Activated CD8-positive, alpha-beta memory T cell treated with anti-CD3 and anti-CD28 coated beads for 36 hours (primary cell): Measurements from ENCODE around the gene RAB24. TPM values are rescaled to one million over a fixed set of nuclear protein-coding genes. Genes with fewer than 3 reads are reported as not detected.

Experiments
- CTCF ChIA-PET: fragments of 350-600 bp; sonication (Branson Sonifier 250); formaldehyde crosslinking; loops from one replicate; lab custom pipeline; 2021; ENCODE audit warnings: antibody characterized with exemption; lab: Charles Lee
- POLR2A ChIA-PET: fragments of 350-600 bp; sonication (Branson Sonifier 250); formaldehyde crosslinking; loops from one replicate; lab custom pipeline; 2021; ENCODE audit warnings: antibody characterized with exemption; lab: Charles Lee
- total RNA-seq, 2 experiments: library from RNA; stranded (reverse); gene quantifications; one replicate each; pipeline ENCODE4 v1.2.3, GENCODE V29; 2021

RAB24 gene
- total RNA-seq, 2 experiments from 2014 or later: 33.5 TPM

- ChIA-PET POLR2A (no interaction called here), CTCF (interaction anchor here (0.7 to 2.0 kb wide), 3 partner anchors 18 to 67 kb away, joined by 4 to 6 read pairs (median 4); no protein-coding TSS in a partner anchor)
Measured at GRCh38 chr5:177335701-177336065, 32.2 kb upstream of the RAB24 start.

DNA sequence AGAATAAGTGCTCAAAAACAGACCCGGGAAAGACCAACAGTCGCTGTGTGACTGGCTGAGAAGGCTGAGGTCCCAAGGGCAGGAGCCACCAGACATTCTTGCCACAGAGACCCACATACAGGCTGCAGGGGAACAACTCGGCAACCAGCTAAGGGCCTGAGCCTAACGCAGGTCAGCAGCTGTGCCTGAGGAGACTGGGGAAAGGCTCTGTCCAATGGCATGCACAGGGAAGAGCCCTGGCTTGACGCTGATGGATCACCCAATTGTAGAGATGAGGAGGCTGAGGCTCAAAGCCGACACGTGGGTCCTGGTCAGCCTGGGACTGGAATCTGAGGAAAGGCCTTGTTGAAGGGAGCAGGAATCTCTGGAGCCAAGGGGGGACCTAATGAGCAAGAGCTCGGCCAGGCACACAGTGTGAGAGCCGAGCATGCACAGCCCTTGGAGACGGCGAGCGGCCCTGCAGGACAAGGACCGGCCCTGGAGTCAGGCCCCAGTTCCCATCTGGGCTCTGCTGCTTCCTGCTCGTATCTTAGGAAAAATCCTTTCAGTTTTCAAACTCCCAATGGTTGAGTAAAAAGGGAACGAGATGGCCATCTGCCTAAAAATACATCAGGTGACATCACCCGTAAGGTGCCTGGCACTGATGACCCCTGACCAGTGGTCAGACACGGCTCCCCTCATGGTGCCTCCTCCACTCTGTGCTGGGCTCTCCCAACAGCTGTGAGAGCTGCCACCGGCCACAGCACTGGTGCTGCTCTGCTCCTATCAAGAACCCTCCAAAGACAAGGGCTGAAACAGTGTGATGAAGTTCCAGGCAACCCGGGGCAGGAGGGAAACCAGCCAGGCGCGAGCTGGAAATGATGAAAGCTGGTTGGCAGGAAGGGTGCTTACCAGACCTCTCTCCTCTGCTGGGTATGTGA is 31.5 kb upstream of the RAB24 start:
- POLR2A ChIA-PET: no interaction called here
- CTCF ChIA-PET: interaction anchor here (1.7 to 2.0 kb wide), 2 partner anchors 17 to 35 kb away, joined by 4 to 6 read pairs; no protein-coding TSS in a partner anchor

DNA sequence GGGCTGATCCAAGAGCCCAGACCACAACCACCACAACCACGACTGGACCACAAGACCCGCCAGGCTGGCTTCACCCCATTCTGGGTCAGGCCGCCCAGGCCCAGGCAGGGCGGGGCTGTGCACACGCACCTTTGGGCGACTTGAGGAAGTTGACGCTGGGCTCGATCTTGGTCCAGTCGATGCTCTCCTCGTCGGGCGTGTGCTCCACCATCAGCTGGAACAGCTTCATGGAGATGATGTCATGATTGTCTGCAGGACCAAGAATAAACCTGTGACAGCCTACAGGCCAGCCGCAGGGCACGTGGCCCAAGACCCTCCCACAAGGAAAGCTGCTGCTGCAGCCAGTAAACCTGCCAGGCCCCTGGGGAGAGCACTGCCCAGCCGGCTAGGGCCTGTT is 30.6 kb upstream of the RAB24 start:
- ChIA-PET POLR2A (no interaction called here), CTCF (interaction anchor here (2.2 kb wide), 1 partner anchor 16 kb away, joined by 5 read pairs; no protein-coding TSS in a partner anchor)

DNA sequence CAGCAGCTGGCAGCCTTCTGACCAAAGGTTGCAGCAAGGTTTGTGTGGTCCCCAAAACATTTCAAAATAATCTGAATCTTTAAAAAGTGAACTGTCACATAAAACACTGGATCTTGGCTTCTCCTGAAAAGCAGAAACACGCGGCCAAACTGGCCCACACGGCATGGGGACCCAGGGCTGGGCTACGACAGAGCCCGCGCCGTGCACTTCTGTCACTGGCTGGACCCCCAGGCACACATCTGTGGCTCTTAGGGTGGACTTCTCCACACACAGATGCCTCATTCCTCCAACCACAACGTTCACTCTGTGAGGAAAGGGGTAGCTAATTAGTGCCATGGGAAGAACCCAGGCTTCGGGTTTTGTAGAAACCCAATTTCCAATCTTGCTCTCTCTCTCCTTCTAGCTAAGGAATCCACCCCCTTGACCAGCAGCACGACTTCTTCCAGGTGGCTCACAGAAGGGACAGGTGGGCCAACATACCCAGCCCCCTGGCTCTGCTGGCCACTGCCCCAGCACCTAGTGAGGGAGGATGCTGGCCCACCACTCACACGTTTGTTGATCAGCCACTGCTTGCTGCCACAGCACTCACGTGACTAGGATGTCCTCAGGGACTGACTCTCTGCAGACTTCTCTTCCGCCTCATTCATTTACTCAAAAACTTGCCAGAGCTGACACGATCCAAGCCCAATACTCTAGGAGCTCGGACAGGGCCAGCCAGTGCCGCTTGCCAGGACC is 30.1 kb upstream of the RAB24 start:
- ChIA-PET CTCF (interaction anchor here (2.2 kb wide), 1 partner anchor 15 kb away, joined by 5 read pairs; no protein-coding TSS in a partner anchor), POLR2A (no interaction called here)

- POLR2A ChIA-PET: no interaction called here
- CTCF ChIA-PET: interaction anchor here (2.2 kb wide), 1 partner anchor 14 kb away, joined by 5 read pairs; no protein-coding TSS in a partner anchor
Measured at GRCh38 chr5:177332896-177333260, 29.4 kb upstream of the RAB24 start.

DNA sequence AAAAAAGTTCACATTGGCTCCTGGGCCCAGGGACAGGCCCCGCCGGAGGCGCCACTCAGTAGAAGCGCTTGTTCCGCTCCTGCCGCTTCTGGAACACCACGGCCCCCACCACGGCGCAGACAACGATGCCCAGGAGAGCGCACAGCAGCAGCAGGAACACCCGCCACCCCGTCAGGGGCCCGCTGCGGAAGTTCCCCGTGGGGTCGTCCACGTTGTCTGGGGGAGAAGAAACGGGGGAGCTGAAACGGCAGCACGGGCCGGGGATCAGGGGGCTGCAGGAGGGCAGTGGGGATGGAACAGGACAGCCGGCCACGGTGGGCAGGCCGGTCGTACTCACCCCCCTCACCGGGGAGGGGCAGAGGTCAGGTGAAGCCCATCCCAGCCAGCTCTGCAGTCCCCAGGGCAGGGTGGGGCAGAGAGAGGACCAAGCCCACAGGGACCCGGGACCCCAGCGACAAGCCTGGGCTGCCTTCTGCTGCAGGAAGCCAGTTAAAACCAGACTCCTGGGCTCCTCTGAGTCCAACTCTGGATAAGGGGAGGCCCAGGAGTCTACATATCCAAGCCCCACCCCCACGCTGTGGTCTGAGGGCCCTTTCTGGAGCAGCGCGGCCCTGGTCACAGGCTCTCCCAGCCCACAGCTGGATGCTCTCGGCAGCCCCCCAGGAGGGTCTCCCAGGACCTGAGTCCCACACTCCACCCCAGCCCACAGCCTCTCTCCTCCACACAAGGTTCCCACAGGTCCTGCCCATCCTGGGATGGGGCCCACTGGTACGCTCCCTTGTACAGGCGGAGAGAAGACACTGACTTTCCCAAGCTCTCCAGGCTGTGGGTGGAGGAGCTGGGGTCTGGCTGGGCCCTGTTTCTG is 28.7 kb upstream of the RAB24 start:
- ChIA-PET POLR2A (no interaction called here), CTCF (interaction anchor here (2.2 kb wide), 1 partner anchor 14 kb away, joined by 5 read pairs; no protein-coding TSS in a partner anchor)

GRCh38 chr5:177330991-177331842 is 27.7 kb upstream of the RAB24 start:
- POLR2A ChIA-PET: no interaction called here
- CTCF ChIA-PET: no interaction called here

DNA sequence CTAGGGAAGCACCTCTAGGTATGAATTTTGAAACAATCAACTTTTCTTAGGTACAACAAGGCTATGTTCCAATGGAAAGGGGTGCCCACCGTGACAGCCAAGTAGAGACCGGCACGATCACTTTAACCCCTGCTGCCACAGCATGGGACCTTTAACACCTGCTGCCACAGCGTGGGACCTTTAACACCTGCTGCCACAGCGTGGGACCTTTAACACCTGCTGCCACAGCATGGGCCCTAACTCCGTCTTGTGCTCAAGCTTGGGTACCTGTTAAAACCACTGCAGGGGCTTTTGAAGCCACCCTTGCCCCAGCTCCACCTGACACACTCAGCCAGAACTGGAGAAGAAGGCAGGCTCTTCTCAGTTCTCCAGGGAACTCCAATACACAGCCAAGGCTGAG is 26.4 kb upstream of the RAB24 start:
- POLR2A ChIA-PET: no interaction called here
- CTCF ChIA-PET: no interaction called here

DNA sequence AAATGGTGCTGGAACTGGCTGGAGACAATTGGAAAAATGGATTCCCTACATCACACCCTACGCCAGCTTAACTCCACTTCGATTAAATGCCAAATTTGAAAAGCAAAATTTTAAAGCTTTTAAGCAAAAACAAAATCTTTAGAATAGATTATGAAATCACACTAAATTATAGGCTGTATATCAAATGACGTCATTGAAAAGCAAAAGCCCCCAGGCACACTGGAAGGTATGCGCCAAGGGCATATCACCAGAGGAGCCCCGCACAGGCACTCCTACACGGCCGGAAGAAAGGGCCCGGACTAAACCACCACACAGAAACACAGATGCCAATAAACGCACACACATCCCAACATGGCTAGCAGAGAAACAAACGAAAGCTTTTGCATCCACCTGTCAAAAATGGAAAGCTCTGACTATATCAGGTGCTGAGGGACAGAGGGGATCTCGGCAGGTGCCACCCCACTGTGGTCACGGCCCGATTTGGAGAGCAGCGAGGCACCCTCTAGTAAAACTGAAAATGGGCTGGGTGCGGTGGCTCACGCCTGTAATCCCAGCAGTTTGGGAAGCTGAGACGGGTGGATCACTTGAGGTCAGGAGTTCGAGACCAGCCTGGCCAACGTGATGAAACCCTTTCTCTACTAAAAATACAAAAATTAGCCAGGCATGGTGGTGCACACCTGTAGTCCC is 25.2 kb upstream of the RAB24 start:
- POLR2A ChIA-PET: no interaction called here
- CTCF ChIA-PET: interaction anchor here (0.8 to 1.7 kb wide), 5 partner anchors 10 to 126 kb away, joined by 3 to 7 read pairs (median 5); no protein-coding TSS in a partner anchor

GRCh38 chr5:177327539-177328522 is 24.3 kb upstream of the RAB24 start:
- POLR2A ChIA-PET: interaction anchor here (0.5 kb wide), 1 partner anchor 1072 kb away, joined by 3 read pairs; no protein-coding TSS in a partner anchor
- CTCF ChIA-PET: interaction anchor here (0.8 to 1.7 kb wide), 10 partner anchors 9 to 128 kb away, joined by 3 to 7 read pairs (median 4); no protein-coding TSS in a partner anchor

GRCh38 chr5:177325868-177326381 is 22.4 kb upstream of the RAB24 start:
- ChIA-PET POLR2A (no interaction called here), CTCF (interaction anchor here (0.7 to 1.1 kb wide), 3 partner anchors 16 to 119 kb away, joined by 3 read pairs; no protein-coding TSS in a partner anchor)

- ChIA-PET CTCF (interaction anchor here (1.0 to 2.0 kb wide), 4 partner anchors 11 to 181 kb away, joined by 3 to 6 read pairs (median 4); no protein-coding TSS in a partner anchor), POLR2A (no interaction called here)
Measured at GRCh38 chr5:177320879-177321278, 17.4 kb upstream of the RAB24 start.

- CTCF ChIA-PET: interaction anchor here (1.1 to 4.8 kb wide), 5 partner anchors 8 to 181 kb away, joined by 4 to 23 read pairs (median 6); no protein-coding TSS in a partner anchor
- POLR2A ChIA-PET: no interaction called here
Measured at GRCh38 chr5:177319913-177320588, 16.5 kb upstream of the RAB24 start.

GRCh38 chr5:177317959-177318377 is 14.4 kb upstream of the RAB24 start:
- POLR2A ChIA-PET: no interaction called here

DNA sequence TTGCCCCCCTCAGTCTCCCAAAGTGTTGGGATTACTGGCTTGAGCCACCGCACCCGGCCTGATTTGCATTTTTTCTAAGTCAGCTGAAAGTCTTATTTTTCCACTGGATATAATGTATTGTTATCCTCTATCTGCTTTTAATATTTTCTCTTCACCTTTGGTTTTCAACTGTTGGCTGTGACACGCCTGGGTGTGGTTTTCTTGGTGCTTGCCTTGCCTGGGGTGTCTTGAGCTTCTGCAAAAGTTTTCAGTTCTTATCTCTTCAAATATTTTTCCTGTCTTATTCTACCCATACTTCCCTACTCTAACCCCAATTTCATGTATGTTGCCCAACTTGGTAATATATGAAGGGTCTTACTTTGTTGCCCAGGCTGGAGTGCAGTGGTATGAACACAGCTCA is 12.5 kb upstream of the RAB24 start:
- CTCF ChIA-PET: interaction anchor here (0.7 to 5.3 kb wide), 6 partner anchors 11 to 139 kb away, joined by 3 to 23 read pairs (median 3); no protein-coding TSS in a partner anchor
- POLR2A ChIA-PET: no interaction called here

More at GRCh38 chr5:177317959-177318377, 14.4 kb upstream of the RAB24 start:
- CTCF ChIA-PET: interaction anchor here (0.6 to 4.8 kb wide), 20 partner anchors 8 to 140 kb away, joined by 3 to 23 read pairs (median 4); partner anchors contain the start of genes PRELID1 and RAB24
